B cell (primary cell): ENCODE data around the gene OSBPL5.

Experiments used
- EZH2 ChIP-seq: IDR thresholded peaks from 2 replicates; pipeline ENCODE4 v1.6.1; 2012; ENCODE audit warnings: borderline replicate concordance, low read depth, mild to moderate bottlenecking, moderate library complexity, low read length; ENCODE audit not compliant: insufficient read depth, poor library complexity, severe bottlenecking
- TF ChIP-seq, protein P1 (sequence below): fragments of 200-600 bp; IDR thresholded peaks from one replicate; pipeline ENCODE4 v1.8.0; 2022; ENCODE audit warnings: antibody characterized with exemption, mild to moderate bottlenecking

DNA sequence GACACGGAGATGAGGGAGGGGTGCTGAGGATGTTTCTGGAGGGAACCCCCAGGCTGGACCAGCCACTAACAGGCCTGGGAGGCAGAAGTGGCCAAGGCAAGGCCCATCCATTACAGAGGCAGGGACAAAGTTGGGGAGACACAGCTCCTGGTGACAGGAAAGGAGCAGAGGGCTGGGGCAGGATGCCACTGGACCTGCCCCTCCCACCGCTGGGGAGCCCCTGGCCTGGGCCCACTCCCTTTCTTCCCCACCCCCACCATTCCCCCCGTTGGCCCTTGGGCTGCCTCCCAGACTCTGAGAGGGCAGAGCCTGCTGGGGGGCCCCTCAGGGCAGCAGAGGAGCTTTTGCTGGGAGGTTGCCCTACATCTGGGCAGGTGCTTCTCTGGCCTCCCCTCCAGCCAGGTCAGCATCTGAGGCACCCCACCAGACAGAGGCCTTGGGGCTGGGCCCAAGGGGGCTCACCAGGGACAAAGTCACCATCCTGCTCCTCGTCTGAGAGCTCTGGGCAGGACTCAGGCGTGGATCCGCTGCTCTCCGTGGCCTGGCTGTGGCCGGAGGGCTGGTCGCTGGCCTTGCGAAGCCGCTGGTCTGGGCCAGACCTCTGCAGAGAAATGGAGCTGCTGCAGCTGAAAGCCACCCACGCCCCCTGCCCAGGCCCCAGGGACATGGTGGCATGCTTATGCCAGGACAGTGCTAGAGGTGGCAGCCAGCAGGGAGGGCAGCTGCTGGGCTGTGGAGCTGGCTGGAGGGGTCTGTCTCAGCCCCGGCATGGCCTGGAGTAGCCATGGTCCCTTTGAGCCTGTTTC lies 74.8 kb downstream of the OSBPL5 start:
- TF ChIP-seq, protein P1, sequence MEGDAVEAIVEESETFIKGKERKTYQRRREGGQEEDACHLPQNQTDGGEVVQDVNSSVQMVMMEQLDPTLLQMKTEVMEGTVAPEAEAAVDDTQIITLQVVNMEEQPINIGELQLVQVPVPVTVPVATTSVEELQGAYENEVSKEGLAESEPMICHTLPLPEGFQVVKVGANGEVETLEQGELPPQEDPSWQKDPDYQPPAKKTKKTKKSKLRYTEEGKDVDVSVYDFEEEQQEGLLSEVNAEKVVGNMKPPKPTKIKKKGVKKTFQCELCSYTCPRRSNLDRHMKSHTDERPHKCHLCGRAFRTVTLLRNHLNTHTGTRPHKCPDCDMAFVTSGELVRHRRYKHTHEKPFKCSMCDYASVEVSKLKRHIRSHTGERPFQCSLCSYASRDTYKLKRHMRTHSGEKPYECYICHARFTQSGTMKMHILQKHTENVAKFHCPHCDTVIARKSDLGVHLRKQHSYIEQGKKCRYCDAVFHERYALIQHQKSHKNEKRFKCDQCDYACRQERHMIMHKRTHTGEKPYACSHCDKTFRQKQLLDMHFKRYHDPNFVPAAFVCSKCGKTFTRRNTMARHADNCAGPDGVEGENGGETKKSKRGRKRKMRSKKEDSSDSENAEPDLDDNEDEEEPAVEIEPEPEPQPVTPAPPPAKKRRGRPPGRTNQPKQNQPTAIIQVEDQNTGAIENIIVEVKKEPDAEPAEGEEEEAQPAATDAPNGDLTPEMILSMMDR: no peak
- no peak for TF ChIP-seq EZH2
